Stimulated activated CD8-positive, alpha-beta memory T cell treated with anti-CD3 and anti-CD28 coated beads, Interleukin-15, amount 100 ng/mL, for 1 hour (primary cell): Measurements from ENCODE around the gene DBNDD1.

Experiments
- DNase-seq: peaks from one replicate; pipeline ENCODE4 v3.0.0-alpha.2; 2020; ENCODE audit warnings: low read depth

DBNDD1 gene

GRCh38 chr16:90035902-90036301, 16.6 kb upstream of the DBNDD1 start:
- DNase-seq = no peak

GRCh38 chr16:90034504-90034903, 15.2 kb upstream of the DBNDD1 start:
- no peak for DNase-seq

GRCh38 chr16:90033387-90033786, 14.1 kb upstream of the DBNDD1 start:
- no peak for DNase-seq

GRCh38 chr16:90032674-90033331, 13.5 kb upstream of the DBNDD1 start:
- DNase-seq = no peak

- DNase-seq = no peak
Observed at GRCh38 chr16:90031931-90032673, 12.8 kb upstream of the DBNDD1 start.

GRCh38 chr16:90031186-90031930, 12.1 kb upstream of the DBNDD1 start:
- DNase-seq = no peak

- DNase-seq = no peak
Observed at GRCh38 chr16:90028985-90029384, 9.7 kb upstream of the DBNDD1 start.

- no peak for DNase-seq
Observed at GRCh38 chr16:90027611-90028010, 8.4 kb upstream of the DBNDD1 start.

- no peak for DNase-seq
Observed at GRCh38 chr16:90026135-90026534, 6.9 kb upstream of the DBNDD1 start.

GRCh38 chr16:90023078-90023447, 3.8 kb upstream of the DBNDD1 start:
- no peak for DNase-seq

GRCh38 chr16:90022209-90023077, 3.2 kb upstream of the DBNDD1 start:
- DNase-seq = peak; percentile 59

- no peak for DNase-seq
Observed at GRCh38 chr16:90020838-90021382, 1.7 kb upstream of the DBNDD1 start.

- DNase-seq = no peak
Observed at GRCh38 chr16:90020260-90020837, 1.1 kb upstream of the DBNDD1 start.

GRCh38 chr16:90019543-90020259, 445 bp upstream of the DBNDD1 start:
- no peak for DNase-seq

- DNase-seq = no peak
Observed at GRCh38 chr16:90018297-90018651, 982 bp downstream of the DBNDD1 start.

GRCh38 chr16:90016339-90016950, 2.8 kb downstream of the DBNDD1 start:
- DNase-seq = no peak

GRCh38 chr16:90015586-90016338, 3.5 kb downstream of the DBNDD1 start:
- DNase-seq = no peak

- no peak for DNase-seq
Observed at GRCh38 chr16:90012991-90013745, 6.1 kb downstream of the DBNDD1 start.
